Fibroblast of skin of scalp (primary cell): ENCODE measurements around the gene BTBD2.

Source experiments
- DNase-seq: peaks from one replicate; pipeline ENCODE4 v3.0.0-alpha.2; 2013

BTBD2 gene

DNA sequence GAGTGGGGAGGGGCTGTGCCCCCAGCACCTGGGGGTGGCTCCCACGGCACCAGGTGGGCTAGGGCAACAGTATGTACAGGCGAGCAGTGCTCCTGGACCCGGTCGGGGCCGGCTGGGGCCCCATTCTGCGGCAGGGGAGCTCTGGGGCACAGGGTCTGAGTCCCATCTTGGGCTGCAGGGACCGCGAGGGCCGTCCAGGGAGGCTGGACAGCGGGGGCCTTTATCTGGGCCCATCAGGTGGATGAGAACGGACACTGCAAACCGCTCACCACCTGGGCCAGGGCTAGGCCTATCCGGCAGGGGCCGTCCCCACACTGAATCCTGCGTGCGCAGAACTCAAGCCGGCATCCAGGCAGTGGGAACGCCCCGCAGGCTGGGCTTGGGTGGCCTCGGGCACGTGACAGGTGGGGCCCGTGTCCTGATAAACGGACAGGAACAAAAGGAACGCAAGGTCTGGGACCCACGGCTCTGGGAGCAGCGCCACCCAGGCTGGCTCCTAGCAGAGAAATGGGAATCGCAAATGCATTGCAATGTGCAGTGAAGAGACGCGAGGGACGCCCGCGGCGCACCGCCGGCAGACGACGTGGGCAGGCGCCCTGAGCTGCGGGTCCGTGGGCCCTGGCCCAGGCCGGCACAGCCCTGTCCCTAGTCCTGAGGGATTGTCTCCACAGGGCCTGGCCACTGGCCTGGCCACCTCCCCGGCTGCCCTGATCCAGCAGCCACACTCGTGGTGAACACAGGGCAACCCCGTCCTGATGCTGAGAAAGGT lies 29.7 kb downstream of the BTBD2 start:
- no peak for DNase-seq

- DNase-seq, result no peak
Observed at GRCh38 chr19:1984357-1984756, 31.2 kb downstream of the BTBD2 start.

DNA sequence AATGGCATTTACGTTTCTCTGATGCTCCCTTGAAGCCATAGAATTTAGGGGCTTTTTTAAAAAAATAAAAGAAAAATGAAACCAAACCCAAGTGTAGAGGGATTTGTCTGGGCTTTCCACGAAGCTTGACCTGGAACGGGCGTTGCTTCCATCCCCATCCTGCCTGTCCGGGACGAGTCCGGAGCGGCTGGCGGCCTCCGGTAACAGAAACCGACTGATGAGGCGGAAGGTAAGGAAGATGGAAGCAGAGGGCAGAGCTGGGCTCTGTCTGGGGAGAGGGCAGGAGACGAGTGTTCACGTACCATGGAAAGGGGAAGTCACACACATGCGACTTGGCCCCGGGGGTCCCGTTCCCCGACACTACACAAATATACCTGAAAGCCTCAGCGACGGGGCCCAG lies 34.3 kb downstream of the BTBD2 start:
- no peak for DNase-seq

GRCh38 chr19:1980809-1981181 lies 34.7 kb downstream of the BTBD2 start:
- no peak for DNase-seq

- DNase-seq, result no peak
Observed at GRCh38 chr19:1980091-1980808, 35.3 kb downstream of the BTBD2 start.

GRCh38 chr19:1979642-1980041 lies 35.9 kb downstream of the BTBD2 start:
- no peak for DNase-seq

GRCh38 chr19:1979017-1979416 lies 36.5 kb downstream of the BTBD2 start:
- no peak for DNase-seq

DNA sequence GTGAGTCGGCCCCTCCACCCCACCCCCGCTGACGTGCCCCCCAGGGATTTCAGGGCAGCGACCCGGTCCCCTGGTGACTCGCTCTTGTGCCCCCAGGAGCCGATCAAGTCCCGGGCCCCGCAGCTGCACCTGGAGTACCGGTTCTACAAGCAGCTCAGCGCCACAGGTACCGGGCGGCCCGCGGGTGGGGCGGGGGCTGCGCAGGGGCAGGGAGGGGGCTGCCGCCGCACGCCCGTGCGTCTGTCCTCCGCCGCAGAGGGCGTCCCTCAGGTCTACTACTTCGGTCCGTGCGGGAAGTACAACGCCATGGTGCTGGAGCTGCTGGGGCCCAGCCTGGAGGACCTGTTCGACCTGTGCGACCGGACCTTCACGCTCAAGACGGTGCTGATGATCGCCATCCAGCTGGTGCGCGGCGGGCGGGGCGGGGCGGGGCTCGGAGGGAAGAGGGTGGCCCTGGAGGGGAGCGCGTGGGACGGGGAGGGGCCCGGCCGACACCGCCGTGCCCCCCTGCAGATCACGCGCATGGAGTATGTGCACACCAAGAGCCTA lies 37.1 kb downstream of the BTBD2 start:
- DNase-seq, result no peak

- no peak for DNase-seq
Observed at GRCh38 chr19:1977120-1977519, 38.4 kb downstream of the BTBD2 start.

DNA sequence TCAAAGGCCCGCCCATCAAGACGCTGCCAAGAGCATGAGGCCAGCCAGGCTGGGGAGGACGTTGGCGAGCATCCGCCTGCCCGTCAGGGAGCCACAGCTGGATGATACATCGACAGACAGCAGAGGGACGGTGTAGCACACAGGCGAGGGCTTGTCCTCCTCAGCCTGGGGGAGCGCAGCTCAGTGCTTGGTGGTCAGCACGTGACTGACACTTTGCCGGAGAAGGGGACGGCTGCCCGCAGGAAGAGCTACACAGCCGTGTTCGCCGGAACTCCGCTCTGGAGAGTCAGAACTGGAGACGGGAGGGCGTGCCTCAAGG lies 40.4 kb downstream of the BTBD2 start:
- DNase-seq, result no peak

- DNase-seq, result no peak
Observed at GRCh38 chr19:1974381-1975161, 40.9 kb downstream of the BTBD2 start.

DNA sequence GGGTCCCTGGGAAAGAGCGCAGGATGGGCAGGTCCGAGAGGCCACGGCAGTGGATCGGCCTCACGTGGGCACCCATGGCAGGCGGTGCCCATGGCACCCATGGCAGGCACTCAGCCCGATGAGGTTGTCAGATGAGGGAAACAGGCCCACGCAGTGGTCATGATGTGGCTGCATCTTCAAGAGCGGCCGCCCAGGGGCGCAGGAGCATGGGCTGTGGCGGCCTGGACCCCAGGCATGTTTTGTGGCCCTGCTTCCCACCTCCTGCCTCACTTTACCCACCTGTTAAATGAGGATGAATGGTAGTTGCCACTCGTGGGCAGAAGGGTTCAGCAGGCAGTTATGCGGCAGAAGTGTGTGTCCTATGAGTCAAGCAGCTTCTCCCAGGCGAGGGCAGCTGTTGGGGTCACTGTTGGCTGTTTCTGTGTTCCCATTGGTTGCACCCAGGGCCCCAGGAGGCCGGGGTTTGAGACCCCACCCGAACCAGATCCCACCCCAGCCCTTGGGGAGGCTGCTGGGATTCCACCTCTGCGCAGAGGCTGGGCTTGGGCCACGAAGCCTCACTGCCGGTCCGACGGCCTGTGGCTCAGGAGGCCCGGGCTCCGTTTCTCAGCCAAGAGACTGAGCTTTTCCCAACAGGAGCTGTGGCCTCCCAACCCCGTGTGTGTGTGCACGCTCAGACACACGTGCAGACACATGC lies 44.6 kb downstream of the BTBD2 start:
- no peak for DNase-seq

GRCh38 chr19:1970003-1970805 lies 45.3 kb downstream of the BTBD2 start:
- DNase-seq, result no peak

DNA sequence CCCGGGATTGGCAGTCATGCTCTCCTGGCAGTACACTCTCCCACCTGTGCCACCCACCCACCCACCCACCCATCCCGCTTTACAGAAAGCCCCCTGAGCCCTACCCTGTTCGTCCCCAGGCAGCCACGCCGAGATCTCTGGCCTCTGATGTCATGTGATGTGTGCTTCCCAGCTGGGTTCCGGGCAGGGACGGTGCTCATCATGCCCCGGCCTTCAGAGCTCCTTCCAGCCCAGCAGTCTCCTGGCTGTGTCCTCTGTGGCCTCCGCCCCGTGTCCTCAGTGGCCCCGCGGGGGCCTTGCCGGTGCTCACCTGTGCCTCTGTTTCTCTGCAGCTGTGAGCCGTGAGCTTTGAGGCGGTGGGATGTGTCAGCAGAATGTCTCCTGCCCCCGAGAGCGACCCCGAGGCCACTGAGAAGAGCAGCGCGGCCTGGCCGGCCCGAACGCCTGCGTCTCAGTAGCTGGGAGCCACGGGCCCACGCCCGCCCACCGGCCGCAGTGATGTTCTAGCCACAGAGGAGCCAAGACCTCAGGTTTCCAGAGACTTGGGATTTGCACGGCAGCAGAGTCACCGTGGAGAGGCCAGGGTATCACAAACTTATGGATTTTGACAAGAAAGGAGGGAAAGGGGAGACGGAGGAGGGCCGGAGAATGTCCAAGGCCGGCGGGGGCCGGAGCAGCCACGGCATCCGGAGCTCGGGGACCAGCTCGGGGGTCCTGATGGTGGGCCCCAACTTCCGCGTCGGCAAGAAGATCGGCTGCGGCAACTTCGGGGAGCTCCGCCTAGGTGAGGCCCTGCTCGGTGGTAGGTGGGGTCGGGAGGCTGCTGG lies 46.1 kb downstream of the BTBD2 start:
- no peak for DNase-seq

DNA sequence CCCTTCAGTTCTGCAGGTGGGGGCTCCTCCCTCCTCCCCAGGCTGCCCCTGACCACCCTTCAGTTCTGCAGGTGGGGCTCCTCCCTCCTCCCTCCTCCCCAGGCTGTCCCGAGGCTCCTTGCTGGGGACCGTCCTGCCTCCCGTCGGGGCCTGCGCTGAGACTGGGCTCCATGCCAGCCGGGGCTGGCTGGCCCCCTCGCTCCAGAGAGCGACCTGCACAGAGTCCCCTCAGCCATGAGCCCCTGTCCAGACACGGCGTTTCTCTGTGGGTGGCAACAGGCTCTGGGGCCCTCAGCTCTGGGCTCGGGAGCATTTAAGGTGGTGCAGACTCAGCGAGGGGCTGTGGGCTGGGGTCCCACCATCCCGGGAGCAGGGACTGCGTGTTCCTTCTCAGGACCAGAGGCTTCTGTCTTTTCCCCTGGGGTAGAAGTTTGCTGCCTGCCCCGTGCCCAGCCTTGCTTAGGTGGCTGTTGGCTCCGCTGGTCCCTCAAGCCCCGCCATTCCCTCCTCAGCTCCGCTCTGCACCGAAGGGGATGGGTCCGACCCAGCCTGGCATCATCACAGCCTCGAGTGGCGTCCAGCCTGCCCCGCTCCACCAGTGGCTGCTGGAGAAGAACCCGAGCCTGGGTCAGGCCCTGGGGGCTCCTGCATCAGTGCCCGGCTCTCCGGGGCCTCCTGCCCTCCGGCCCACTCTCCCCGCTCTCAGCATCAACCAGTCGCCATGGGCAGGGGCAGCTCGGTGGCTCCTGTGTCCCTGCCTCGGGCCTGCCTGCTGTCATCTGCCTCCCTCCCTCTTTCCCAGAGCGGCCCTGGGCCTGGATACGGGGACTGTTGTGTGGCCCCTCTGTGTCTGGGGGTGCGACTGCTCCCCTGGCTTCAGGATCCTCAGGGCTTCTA lies 47.0 kb downstream of the BTBD2 start:
- no peak for DNase-seq

GRCh38 chr19:1967087-1967608 lies 48.4 kb downstream of the BTBD2 start:
- DNase-seq, result no peak

DNA sequence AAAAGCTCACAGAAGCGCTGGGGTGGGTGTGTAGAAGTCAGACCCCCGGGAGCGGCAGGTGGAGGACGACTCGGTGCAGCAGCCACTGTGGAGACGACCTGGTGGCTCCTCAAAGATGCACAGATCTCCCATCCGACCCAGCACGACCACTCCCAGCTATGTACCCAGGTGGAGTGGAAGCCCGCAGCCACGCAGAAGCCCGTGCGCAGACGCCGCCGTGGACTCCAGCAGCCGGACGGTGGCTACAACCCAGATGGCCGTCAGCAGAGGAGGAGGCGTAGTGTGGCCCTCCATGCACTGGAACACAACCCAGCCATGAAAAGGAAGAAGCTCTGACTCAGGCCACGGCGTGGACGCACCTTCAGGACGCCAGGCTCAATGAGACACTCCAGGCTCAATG lies 52.8 kb downstream of the BTBD2 start:
- DNase-seq, result no peak

- DNase-seq, result no peak
Observed at GRCh38 chr19:1961000-1961883, 54.3 kb downstream of the BTBD2 start.
